ENCODE data around the gene DENND1A. TPM values are rescaled to one million over a fixed set of nuclear protein-coding genes. Genes with fewer than 3 reads are reported as not detected.
"Not testable (repeated sequence)": the region's sequence is repeated elsewhere in the genome, so short reads cannot be mapped to it uniquely, and the experiment has no call there.

Gene DENND1A
- total RNA-seq, 2 donors from 2014 or later = 16.2 to 17.7 TPM

- no peak for ATAC-seq
- intact Hi-C loops (cut with DNase I) = no loop called here
- DNase-seq = no peak
These were observed 4.1 kb downstream of the DENND1A start for GRCh38 chr9:123925819-123926218.

GRCh38 chr9:123925161-123925560 lies 4.8 kb downstream of the DENND1A start:
- ATAC-seq = no peak
- no peak for DNase-seq
- intact Hi-C loops (cut with DNase I) = no loop called here

DNA sequence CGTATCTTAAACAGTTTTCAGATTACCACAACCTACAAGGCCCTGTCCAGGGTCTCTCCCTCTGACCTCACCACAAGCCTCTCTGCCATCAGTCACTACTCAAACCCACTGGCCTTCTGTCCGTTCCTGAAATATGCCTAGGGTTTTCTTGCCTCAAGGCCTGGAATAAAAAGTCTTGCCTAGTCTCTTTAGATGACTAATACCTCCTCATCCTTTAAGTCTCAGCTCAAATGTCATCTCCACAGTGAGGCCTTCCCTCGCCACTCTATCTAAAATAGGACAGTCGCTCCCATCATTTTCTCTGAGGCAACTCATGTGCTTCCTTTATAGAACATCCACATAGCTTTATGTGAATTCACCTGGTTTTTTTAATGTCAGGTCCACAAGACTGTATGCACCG lies 5.2 kb downstream of the DENND1A start:
- ATAC-seq (no peak), DNase-seq (no peak)
- intact Hi-C loops (cut with DNase I) = no loop called here

GRCh38 chr9:123923884-123924283 lies 6.0 kb downstream of the DENND1A start:
- intact Hi-C loops (cut with DNase I) = no loop called here
- DNase-seq (no peak), ATAC-seq (no peak)

- intact Hi-C loops (cut with DNase I) = no loop called here
- DNase-seq (no peak), ATAC-seq (no peak)
These were observed 6.5 kb downstream of the DENND1A start for GRCh38 chr9:123923377-123923776.

DNA sequence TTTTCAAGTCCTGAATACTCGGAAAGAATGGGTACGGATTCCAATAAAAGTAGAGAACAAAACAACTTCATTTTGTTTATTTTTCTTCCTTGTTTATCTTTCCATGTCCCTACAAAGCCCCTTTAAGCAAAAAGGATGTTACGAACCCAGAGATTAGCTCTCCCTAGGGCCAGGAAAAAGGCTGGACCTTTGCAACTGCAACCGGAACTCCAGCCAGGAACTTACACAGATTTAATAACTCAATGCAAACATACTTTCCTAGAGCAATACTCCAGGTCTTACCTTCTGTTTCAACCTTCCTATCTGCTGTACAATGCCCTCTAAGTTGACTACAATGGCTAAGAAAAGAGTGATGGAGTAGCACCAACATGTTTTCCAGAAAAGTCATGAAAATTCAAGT lies 7.0 kb downstream of the DENND1A start:
- intact Hi-C loops (cut with DNase I) = no loop called here
- DNase-seq (no peak), ATAC-seq (no peak)

DNA sequence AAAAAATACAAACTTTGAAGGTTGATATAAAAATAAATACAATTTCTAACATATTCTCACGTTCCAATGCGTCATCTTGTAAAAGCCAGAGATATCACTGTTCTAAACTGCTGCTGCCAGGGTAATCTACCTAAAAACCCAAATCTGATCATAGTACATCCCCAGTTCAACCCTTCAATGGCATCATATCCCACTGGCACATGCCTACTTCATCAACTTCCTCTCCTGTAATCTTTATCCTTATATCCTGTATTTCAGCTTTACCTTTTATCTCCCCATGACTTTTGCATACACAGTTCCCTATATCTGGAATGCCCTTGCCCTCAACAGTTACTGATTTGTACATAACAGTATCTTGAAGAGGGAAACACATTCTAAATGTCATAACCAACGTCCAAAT lies 7.5 kb downstream of the DENND1A start:
- intact Hi-C loops (cut with DNase I) = no loop called here
- DNase-seq (no peak), ATAC-seq (no peak)

GRCh38 chr9:123914517-123915196 lies 15.3 kb downstream of the DENND1A start:
- intact Hi-C loops (cut with DNase I) = no loop called here
- DNase-seq (no peak), ATAC-seq (no peak)

GRCh38 chr9:123912167-123912897 lies 17.6 kb downstream of the DENND1A start:
- DNase-seq (no peak), ATAC-seq (no peak)
- intact Hi-C loops (cut with DNase I) = no loop called here

DNA sequence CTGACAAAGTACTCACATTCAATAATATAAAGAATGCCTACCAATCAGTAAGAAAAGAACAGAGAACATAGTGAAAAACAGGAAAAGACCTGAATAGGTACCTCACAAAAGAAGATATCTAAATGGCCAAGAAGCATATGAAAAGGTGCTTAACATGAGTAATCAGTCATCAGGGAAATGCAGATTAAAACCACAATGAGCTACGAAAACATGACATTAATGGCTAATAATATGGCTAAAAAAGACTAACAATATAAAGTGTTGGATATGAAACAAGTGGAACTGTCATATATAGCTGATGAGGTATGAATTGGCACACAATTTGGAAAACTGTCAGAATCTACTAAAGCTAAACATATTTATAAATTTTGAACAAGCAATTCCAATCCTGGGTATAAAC lies 18.9 kb downstream of the DENND1A start:
- intact Hi-C loops (cut with DNase I) = no loop called here
- ATAC-seq (no peak), DNase-seq (no peak)

DNA sequence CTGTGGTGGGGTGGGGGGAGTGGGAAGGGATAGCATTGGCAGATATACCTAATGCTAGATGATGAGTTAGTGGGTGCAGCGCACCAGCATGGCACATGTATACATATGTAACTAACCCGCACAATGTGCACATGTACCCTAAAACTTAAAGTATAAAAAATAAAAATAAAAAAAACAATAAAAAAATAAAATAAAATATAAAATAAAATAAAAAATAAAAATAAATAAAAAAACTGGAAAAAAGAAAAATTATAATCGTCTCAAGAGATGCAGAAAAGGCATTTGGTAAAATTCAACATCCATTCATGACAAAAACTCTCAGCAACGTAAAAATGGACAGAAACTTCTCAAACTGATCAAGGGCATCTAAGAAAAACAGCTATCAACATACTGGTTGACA lies 20.7 kb downstream of the DENND1A start:
- ATAC-seq; DNase-seq; intact Hi-C loops (cut with DNase I): not testable (repeated sequence)

GRCh38 chr9:123903550-123903949 lies 26.4 kb downstream of the DENND1A start:
- DNase-seq; ATAC-seq; intact Hi-C loops (cut with DNase I): not testable (repeated sequence)

GRCh38 chr9:123894822-123895221 lies 35.1 kb downstream of the DENND1A start:
- DNase-seq = no peak
- no peak for ATAC-seq
- intact Hi-C loops (cut with DNase I) = no loop called here

- DNase-seq (no peak), ATAC-seq (no peak)
- intact Hi-C loops (cut with DNase I) = no loop called here
These were observed 36.0 kb downstream of the DENND1A start for GRCh38 chr9:123893831-123894460.

- no peak for ATAC-seq
- no peak for DNase-seq
- intact Hi-C loops (cut with DNase I) = no loop called here
These were observed 36.8 kb downstream of the DENND1A start for GRCh38 chr9:123893115-123893514.

DNA sequence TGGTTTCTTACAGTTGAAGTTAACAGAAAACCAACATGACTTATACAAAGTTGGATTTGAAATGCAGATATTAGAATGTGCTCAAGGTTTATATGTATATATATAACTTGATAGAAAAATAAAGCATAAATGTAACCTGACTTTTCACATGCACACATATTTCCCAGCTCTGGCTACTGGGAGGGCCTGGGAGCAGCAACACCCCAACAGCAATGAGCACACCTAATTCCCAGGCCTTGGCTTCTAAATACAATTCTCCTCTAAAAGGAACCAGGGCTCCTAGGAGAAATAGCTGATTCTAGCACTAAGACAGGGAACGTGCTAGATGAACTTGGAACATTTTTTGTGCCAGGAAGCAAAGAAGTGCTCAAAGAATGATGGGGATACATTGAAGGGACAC lies 42.1 kb downstream of the DENND1A start:
- no peak for ATAC-seq
- DNase-seq = no peak
- intact Hi-C loops (cut with DNase I) = no loop called here

- intact Hi-C loops (cut with DNase I); ATAC-seq; DNase-seq: not testable (repeated sequence)
These were observed 44.1 kb downstream of the DENND1A start for GRCh38 chr9:123885834-123886233.

DNA sequence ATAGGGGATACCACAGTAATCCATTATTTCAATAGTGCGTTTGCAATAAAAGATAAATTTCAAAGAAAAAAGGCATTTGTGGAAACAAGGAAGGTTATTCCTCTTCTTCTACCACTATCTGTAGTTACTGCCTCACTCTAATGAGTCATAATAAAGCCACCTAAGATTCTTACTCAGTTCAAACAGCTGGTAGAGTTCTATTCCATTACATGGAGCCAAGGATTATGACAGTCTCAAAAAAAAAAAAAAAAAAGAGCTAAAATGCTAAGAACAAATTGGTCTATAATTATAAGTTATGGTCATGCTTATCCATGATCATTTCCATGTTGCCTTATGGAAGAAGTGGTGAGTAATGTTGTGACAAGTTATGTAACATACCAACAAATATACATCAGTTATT lies 46.3 kb downstream of the DENND1A start:
- intact Hi-C loops (cut with DNase I) = no loop called here
- peak in 1 of 2 donors; percentile 65 for ATAC-seq
- no peak for DNase-seq

DNA sequence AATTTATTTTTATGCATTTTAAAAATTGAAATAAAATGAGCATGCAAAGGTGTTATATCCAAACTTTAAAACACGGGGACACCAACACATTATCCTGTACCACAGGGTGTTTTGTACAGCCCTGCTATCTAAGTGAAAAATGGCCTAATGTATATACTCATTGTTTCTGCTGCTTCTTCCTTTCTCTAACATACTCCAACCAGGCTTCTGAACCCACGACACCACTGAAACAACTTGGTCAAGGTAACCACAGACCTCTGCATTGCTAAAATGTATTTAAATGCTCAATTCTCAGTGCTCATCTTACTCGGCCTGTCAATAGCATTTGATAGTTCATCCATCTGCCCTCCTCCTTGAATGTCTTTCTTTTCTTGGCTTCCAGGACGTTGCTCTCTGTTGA lies 48.3 kb downstream of the DENND1A start:
- no peak for DNase-seq
- no peak for ATAC-seq
- intact Hi-C loops (cut with DNase I) = no loop called here

- intact Hi-C loops (cut with DNase I) = no loop called here
- no peak for ATAC-seq
- no peak for DNase-seq
These were observed 49.5 kb downstream of the DENND1A start for GRCh38 chr9:123880420-123880819.

DNA sequence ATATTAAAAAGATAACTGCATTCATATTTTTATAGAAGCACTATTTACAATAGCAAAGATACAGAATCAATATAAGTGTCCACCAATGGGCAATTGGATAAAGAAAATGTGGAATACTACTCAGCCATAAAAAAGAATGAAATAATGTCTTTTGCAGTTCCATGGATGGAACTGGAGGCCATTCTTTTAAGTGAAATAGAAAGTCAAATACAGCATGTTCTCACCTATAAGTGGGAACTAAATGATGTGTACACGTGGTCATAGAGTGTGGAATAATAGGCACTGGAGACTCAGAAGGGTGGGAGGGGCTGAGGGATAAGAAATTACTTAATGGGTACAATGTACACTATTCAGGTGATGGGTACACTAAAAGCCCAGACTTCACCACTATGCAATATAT lies 53.2 kb downstream of the DENND1A start:
- ATAC-seq = no peak
- DNase-seq = no peak
- intact Hi-C loops (cut with DNase I) = no loop called here

All from left cardiac atrium (tissue), 4 donors.